OCI-LY1 (cell line): ENCODE measurements around the gene ROR1.

ENCODE experiments used
- H2AFZ ChIP-seq: fragments of 200-600 bp; sonication (generic), shearing (Covaris generic); 2 replicates; pipeline ENCODE4 v1.6.0; 2014; ENCODE audit warnings: antibody characterized with exemption, mild to moderate bottlenecking, low read length
- H3F3A ChIP-seq: fragments of 200-600 bp; sonication (generic), shearing (Covaris generic); 2 replicates; pipeline ENCODE4 v1.6.0; 2014; ENCODE audit warnings: mild to moderate bottlenecking, antibody characterized with exemption, low read length, moderate library complexity; ENCODE audit not compliant: insufficient read depth
- H3K27ac ChIP-seq: fragments of 200-600 bp; sonication (generic); 2 replicates; pipeline ENCODE4 v1.5.1; 2014; ENCODE audit warnings: low read length, mixed run types, mild to moderate bottlenecking, low read depth; ENCODE audit not compliant: poor library complexity, severe bottlenecking
- H3K27me3 ChIP-seq: fragments of 200-600 bp; sonication (generic); 2 replicates; pipeline ENCODE4 v1.6.0; 2014; ENCODE audit warnings: antibody characterized with exemption, mild to moderate bottlenecking, low read length, moderate library complexity; ENCODE audit not compliant: insufficient read depth
- H3K36me3 ChIP-seq: fragments of 200-600 bp; sonication (generic); 2 replicates; pipeline ENCODE4 v1.6.1; 2014; ENCODE audit warnings: mild to moderate bottlenecking, antibody characterized with exemption, low read length, moderate library complexity, mixed read lengths; ENCODE audit not compliant: insufficient read depth
- H3K4me1 ChIP-seq: fragments of 200-600 bp; sonication (generic); 2 replicates; pipeline ENCODE4 v1.5.1; 2014; ENCODE audit warnings: mild to moderate bottlenecking, low read length, moderate library complexity; ENCODE audit not compliant: insufficient read depth, severe bottlenecking
- H3K4me2 ChIP-seq: fragments of 200-600 bp; sonication (generic), shearing (Covaris generic); 2 replicates; pipeline ENCODE4 v1.6.1; 2014; ENCODE audit warnings: low read length
- H3K4me3 ChIP-seq: fragments of 200-600 bp; sonication (generic); 2 replicates; pipeline ENCODE4 v1.5.1; 2014; ENCODE audit warnings: low read length, low read depth, mild to moderate bottlenecking, mixed read lengths; ENCODE audit not compliant: poor library complexity, severe bottlenecking
- H3K79me2 ChIP-seq: fragments of 200-600 bp; shearing (Covaris generic); 2 replicates; pipeline ENCODE4 v1.6.1; 2016; ENCODE audit warnings: mixed run types, low read length, mixed read lengths; ENCODE audit not compliant: insufficient read depth
- H3K9ac ChIP-seq: fragments of 200-600 bp; sonication (generic), shearing (Covaris generic); 2 replicates; pipeline ENCODE4 v1.6.1; 2014; ENCODE audit warnings: mild to moderate bottlenecking, low read length, mixed read lengths
- H3K9me2 ChIP-seq: fragments of 200-600 bp; sonication (generic), shearing (Covaris generic); 2 replicates; pipeline ENCODE4 v1.6.1; 2014; ENCODE audit warnings: low read depth, mild to moderate bottlenecking, low read length, mixed read lengths
- H3K9me3 ChIP-seq: fragments of 200-600 bp; shearing (Covaris generic); 2 replicates; pipeline ENCODE4 v1.6.1; 2014; ENCODE audit warnings: low read length, mixed read lengths
- H4K20me1 ChIP-seq: fragments of 200-600 bp; sonication (generic), shearing (Covaris generic); 2 replicates; pipeline ENCODE4 v1.6.0; 2016; ENCODE audit warnings: mild to moderate bottlenecking, low read length; ENCODE audit not compliant: insufficient read depth
- CTCF ChIP-seq: fragments of 200-600 bp; sonication (generic), shearing (Covaris generic); IDR thresholded peaks from 2 replicates; pipeline ENCODE4 v1.5.1; 2017; ENCODE audit warnings: mild to moderate bottlenecking, antibody characterized with exemption, low read length, moderate library complexity, mixed read lengths
- EZH2 ChIP-seq: fragments of 200-600 bp; sonication (generic), shearing (Covaris generic); IDR thresholded peaks from 2 replicates; pipeline ENCODE4 v1.8.0; 2017; ENCODE audit warnings: borderline replicate concordance, mixed run types, mild to moderate bottlenecking, antibody characterized with exemption, low read length, moderate library complexity, mixed read lengths

ROR1 gene

GRCh38 chr1:64127297-64127696 lies 353.5 kb downstream of the ROR1 start:
- Histone ChIP-seq H3K27ac (no peak overlapping the region), H4K20me1 (no peaks in the 10 kb centered on the region), H3K79me2 (no peaks in the 10 kb centered on the region), H3K36me3 (no peaks in the 10 kb centered on the region), H3K9ac (no peak overlapping the region), H2AFZ (no peak overlapping the region), H3K4me1 (no peaks in the 10 kb centered on the region), H3K27me3 (no peaks in the 10 kb centered on the region), H3K4me2 (no peak overlapping the region), H3F3A (no peaks in the 10 kb centered on the region), H3K9me3 (no peaks in the 10 kb centered on the region), H3K9me2 (no peaks in the 10 kb centered on the region), H3K4me3 (no peak overlapping the region)
- TF ChIP-seq EZH2 (no peak), CTCF (no peak)

GRCh38 chr1:64129701-64130100 lies 355.9 kb downstream of the ROR1 start:
- H3K27ac ChIP-seq = no peak overlapping the region
- H3K36me3 ChIP-seq = no peaks in the 10 kb centered on the region
- no peak overlapping the region for H3K4me3 ChIP-seq
- no peaks in the 10 kb centered on the region for H3K27me3 ChIP-seq
- H3K9me2 ChIP-seq = no peaks in the 10 kb centered on the region
- no peaks in the 10 kb centered on the region for H3F3A ChIP-seq
- TF ChIP-seq CTCF = no peak
- no peak for TF ChIP-seq EZH2
- H4K20me1 ChIP-seq = no peaks in the 10 kb centered on the region
- no peak overlapping the region for H3K4me2 ChIP-seq
- no peak overlapping the region for H2AFZ ChIP-seq
- no peaks in the 10 kb centered on the region for H3K9me3 ChIP-seq
- H3K9ac ChIP-seq = no peak overlapping the region
- H3K4me1 ChIP-seq = no peaks in the 10 kb centered on the region
- no peaks in the 10 kb centered on the region for H3K79me2 ChIP-seq

- Histone ChIP-seq H3K27ac (no peak overlapping the region), H3K27me3 (no peaks in the 10 kb centered on the region), H3K9me2 (no peaks in the 10 kb centered on the region), H4K20me1 (no peaks in the 10 kb centered on the region), H3K9ac (no peak overlapping the region), H2AFZ (no peak overlapping the region), H3F3A (no peaks in the 10 kb centered on the region), H3K4me1 (no peaks in the 10 kb centered on the region), H3K9me3 (no peaks in the 10 kb centered on the region), H3K4me2 (no peak overlapping the region), H3K79me2 (no peaks in the 10 kb centered on the region), H3K4me3 (no peak overlapping the region), H3K36me3 (no peaks in the 10 kb centered on the region)
- TF ChIP-seq EZH2 (no peak), CTCF (no peak)
Observed at GRCh38 chr1:64131155-64131554, 357.3 kb downstream of the ROR1 start.
